Naive B cell (primary cell): ENCODE data around the gene DVL1. TPM values are rescaled to one million over a fixed set of nuclear protein-coding genes. Genes with fewer than 3 reads are reported as not detected.

Source experiments
- ATAC-seq, 2 donors: fragments of 150-1000 bp; cut with Tn5 transposase; 2 replicates each; pipeline ENCODE4 v1.10.0; 2021; ENCODE audit warnings: low read depth in 2 of 2, mild to moderate bottlenecking in 2 of 2, moderate library complexity in 2 of 2
- DNase-seq: peaks from one replicate; pipeline ENCODE4 v3.0.0; 2022
- H3K27ac Mint-ChIP-seq, 6 donors: one replicate each; pipeline ENCODE4 v1.8.0; 2020 to 2022; ENCODE audit warnings: mild to moderate bottlenecking in 6 of 6, mixed read lengths in 6 of 6, moderate library complexity in 5 of 6, inconsistent platforms in 2 of 6
- H3K27me3 Mint-ChIP-seq, 3 donors: one replicate each; pipeline ENCODE4 v1.8.0; 2021 to 2022; ENCODE audit warnings: mixed read lengths in 3 of 3, mild to moderate bottlenecking in 1 of 3
- H3K36me3 Mint-ChIP-seq, 2 donors: one replicate each; pipeline ENCODE4 v1.8.0; 2020 to 2022; ENCODE audit warnings: mixed read lengths in 2 of 2, inconsistent platforms in 1 of 2, mild to moderate bottlenecking in 1 of 2
- H3K4me1 Mint-ChIP-seq, 3 donors: one replicate each; pipeline ENCODE4 v1.8.0; 2020 to 2022; ENCODE audit warnings: mixed read lengths in 3 of 3, inconsistent platforms in 1 of 3, mild to moderate bottlenecking in 1 of 3, moderate library complexity in 1 of 3
- H3K4me3 Mint-ChIP-seq, 8 donors: one replicate each; pipeline ENCODE4 v1.8.0; 2020 to 2022; ENCODE audit warnings: mild to moderate bottlenecking in 8 of 8, mixed read lengths in 8 of 8, moderate library complexity in 8 of 8, inconsistent platforms in 2 of 8
- H3K9me3 Mint-ChIP-seq, 7 donors: one replicate each; pipeline ENCODE4 v1.8.0; 2020 to 2022; ENCODE audit warnings: mixed read lengths in 7 of 7, mild to moderate bottlenecking in 5 of 7, inconsistent platforms in 2 of 7, moderate library complexity in 1 of 7
- polyA plus RNA-seq, 6 donors: library from polyadenylated mRNA; unstranded; fragments of 300-500 nt; fragmentation: Illumina TruSeq; gene quantifications; one replicate each; pipeline ENCODE4 v1.2.3, GENCODE V29; 2021; ENCODE audit warnings: low read depth in 6 of 6

Gene DVL1
- polyA plus RNA-seq, 6 donors from 2014 or later = 0.40 to 1.0 (median 0.68) TPM; not detected in 1

DNA sequence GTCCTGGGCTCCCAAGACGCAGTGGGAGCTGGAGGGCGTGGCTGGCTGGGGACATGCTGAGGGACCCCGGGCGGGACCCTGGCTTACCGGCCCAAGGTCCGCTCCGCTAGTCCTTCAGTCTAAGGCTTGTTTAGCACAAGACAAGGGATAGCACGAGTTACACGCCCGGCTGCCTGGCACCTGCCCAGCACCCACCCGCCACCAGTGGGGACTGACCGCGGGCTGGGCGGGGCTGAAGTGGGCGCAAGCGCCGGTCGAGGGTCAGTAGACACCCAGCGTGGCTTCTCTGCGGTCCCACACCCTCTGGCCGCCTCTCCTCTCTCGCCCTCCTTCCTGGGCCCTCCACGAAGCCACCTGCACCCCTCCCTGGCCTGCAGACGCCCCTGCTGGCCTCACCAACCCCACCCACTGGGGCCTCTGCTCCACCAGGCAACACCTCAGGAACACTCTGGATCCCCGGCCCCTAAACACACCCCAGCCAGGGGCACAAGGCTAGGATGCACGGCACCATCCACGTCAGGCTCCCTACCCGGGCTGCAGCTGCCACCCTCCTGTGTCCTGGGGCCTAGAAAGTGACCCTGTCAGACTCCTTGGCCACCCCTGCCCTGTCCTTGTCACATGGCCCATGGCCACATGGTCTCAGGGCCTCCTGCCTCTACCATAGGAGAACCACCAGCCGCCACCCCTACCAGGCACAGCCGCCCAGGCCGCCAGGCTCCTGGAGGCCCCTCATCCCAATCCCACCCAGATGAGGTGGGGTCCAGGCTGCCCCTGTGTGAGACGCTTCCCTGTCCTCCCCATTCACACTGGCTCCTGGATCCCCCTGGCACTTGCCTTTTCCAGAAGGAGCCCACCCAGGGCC is 12.1 kb downstream of the DVL1 start:
- peak overlapping the region in 1 of 6 donors; percentile 73 for H3K27ac Mint-ChIP-seq
- H3K4me1 Mint-ChIP-seq = peaks cover 0 to 4% (median 0%) of the 10 kb centered on the region in 3 donors
- DNase-seq (no peak), ATAC-seq (no peak)
- no peaks in the 10 kb centered on the region for H3K36me3 Mint-ChIP-seq
- H3K9me3 Mint-ChIP-seq = no peaks in the 10 kb centered on the region
- no peaks in the 10 kb centered on the region for H3K27me3 Mint-ChIP-seq
- no peak overlapping the region for H3K4me3 Mint-ChIP-seq

- Mint-ChIP-seq H3K4me1 (peaks cover 0 to 4% (median 0%) of the 10 kb centered on the region in 3 donors), H3K27ac (no peak overlapping the region), H3K9me3 (no peaks in the 10 kb centered on the region), H3K4me3 (no peak overlapping the region), H3K27me3 (no peaks in the 10 kb centered on the region), H3K36me3 (no peaks in the 10 kb centered on the region)
- DNase-seq (no peak), ATAC-seq (no peak)
Observed at GRCh38 chr1:1336446-1336845, 12.8 kb downstream of the DVL1 start.

- ATAC-seq (no peak), DNase-seq (no peak)
- Mint-ChIP-seq H3K9me3 (no peaks in the 10 kb centered on the region), H3K4me1 (peaks cover 0 to under 1% (median 0%) of the 10 kb centered on the region in 3 donors), H3K27me3 (no peaks in the 10 kb centered on the region), H3K4me3 (no peak overlapping the region), H3K36me3 (no peaks in the 10 kb centered on the region), H3K27ac (no peak overlapping the region)
Observed at GRCh38 chr1:1335792-1336248, 13.4 kb downstream of the DVL1 start.

DNA sequence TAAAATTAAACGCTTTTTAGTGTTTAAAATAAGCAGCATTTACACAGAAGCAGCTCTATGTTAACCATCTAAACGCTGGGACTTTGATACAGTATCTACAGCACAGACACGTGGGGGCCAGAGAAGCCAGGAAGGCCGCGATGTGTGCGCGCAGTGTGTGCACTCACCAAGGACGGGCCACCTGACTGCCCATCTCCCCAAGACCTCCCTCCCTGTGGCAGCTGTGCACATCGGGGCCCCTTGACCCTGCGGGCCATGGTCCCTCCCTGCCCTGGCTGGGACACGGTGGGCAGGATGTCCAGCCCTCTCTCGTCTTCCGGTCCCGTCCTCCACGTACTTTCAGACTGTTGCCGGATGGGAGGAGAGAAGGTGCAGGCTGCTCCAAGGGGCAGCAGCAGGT is 13.9 kb downstream of the DVL1 start:
- H3K4me3 Mint-ChIP-seq = no peak overlapping the region
- DNase-seq (no peak), ATAC-seq (no peak)
- no peaks in the 10 kb centered on the region for H3K27me3 Mint-ChIP-seq
- no peaks in the 10 kb centered on the region for H3K9me3 Mint-ChIP-seq
- H3K4me1 Mint-ChIP-seq = no peaks in the 10 kb centered on the region
- no peak overlapping the region for H3K27ac Mint-ChIP-seq
- no peaks in the 10 kb centered on the region for H3K36me3 Mint-ChIP-seq

- no peaks in the 10 kb centered on the region for H3K27me3 Mint-ChIP-seq
- no peaks in the 10 kb centered on the region for H3K36me3 Mint-ChIP-seq
- ATAC-seq (no peak), DNase-seq (no peak)
- no peak overlapping the region for H3K4me3 Mint-ChIP-seq
- H3K27ac Mint-ChIP-seq = no peak overlapping the region
- no peaks in the 10 kb centered on the region for H3K9me3 Mint-ChIP-seq
- no peaks in the 10 kb centered on the region for H3K4me1 Mint-ChIP-seq
Observed at GRCh38 chr1:1334835-1335234, 14.4 kb downstream of the DVL1 start.

- no peak overlapping the region for H3K27ac Mint-ChIP-seq
- H3K36me3 Mint-ChIP-seq = no peaks in the 10 kb centered on the region
- ATAC-seq (no peak), DNase-seq (no peak)
- no peaks in the 10 kb centered on the region for H3K9me3 Mint-ChIP-seq
- no peak overlapping the region for H3K4me3 Mint-ChIP-seq
- no peaks in the 10 kb centered on the region for H3K4me1 Mint-ChIP-seq
- no peaks in the 10 kb centered on the region for H3K27me3 Mint-ChIP-seq
Observed at GRCh38 chr1:1333551-1334241, 15.5 kb downstream of the DVL1 start.

DNA sequence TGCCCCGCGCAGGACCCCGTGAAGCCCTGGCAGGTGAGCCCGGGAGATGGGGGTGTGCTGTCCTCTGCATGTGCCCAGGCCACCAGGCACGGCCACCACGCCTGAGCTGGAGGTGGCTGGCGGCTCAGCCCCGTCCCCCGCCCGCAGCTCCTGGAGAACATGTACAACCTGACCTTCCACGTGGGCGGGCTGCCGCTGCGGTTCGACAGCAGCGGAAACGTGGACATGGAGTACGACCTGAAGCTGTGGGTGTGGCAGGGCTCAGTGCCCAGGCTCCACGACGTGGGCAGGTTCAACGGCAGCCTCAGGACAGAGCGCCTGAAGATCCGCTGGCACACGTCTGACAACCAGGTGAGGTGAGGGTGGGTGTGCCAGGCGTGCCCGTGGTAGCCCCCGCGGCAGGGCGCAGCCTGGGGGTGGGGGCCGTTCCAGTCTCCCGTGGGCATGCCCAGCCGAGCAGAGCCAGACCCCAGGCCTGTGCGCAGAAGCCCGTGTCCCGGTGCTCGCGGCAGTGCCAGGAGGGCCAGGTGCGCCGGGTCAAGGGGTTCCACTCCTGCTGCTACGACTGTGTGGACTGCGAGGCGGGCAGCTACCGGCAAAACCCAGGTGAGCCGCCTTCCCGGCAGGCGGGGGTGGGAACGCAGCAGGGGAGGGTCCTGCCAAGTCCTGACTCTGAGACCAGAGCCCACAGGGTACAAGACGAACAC is 16.3 kb downstream of the DVL1 start:
- no peaks in the 10 kb centered on the region for H3K9me3 Mint-ChIP-seq
- H3K4me3 Mint-ChIP-seq = no peak overlapping the region
- no peaks in the 10 kb centered on the region for H3K36me3 Mint-ChIP-seq
- no peaks in the 10 kb centered on the region for H3K27me3 Mint-ChIP-seq
- ATAC-seq (no peak), DNase-seq (no peak)
- H3K4me1 Mint-ChIP-seq = no peaks in the 10 kb centered on the region
- H3K27ac Mint-ChIP-seq = no peak overlapping the region

- Mint-ChIP-seq H3K36me3 (no peaks in the 10 kb centered on the region), H3K27me3 (no peaks in the 10 kb centered on the region), H3K4me3 (no peak overlapping the region), H3K27ac (no peak overlapping the region), H3K9me3 (no peaks in the 10 kb centered on the region), H3K4me1 (no peaks in the 10 kb centered on the region)
- ATAC-seq (no peak), DNase-seq (no peak)
Observed at GRCh38 chr1:1332031-1332755, 17.0 kb downstream of the DVL1 start.

DNA sequence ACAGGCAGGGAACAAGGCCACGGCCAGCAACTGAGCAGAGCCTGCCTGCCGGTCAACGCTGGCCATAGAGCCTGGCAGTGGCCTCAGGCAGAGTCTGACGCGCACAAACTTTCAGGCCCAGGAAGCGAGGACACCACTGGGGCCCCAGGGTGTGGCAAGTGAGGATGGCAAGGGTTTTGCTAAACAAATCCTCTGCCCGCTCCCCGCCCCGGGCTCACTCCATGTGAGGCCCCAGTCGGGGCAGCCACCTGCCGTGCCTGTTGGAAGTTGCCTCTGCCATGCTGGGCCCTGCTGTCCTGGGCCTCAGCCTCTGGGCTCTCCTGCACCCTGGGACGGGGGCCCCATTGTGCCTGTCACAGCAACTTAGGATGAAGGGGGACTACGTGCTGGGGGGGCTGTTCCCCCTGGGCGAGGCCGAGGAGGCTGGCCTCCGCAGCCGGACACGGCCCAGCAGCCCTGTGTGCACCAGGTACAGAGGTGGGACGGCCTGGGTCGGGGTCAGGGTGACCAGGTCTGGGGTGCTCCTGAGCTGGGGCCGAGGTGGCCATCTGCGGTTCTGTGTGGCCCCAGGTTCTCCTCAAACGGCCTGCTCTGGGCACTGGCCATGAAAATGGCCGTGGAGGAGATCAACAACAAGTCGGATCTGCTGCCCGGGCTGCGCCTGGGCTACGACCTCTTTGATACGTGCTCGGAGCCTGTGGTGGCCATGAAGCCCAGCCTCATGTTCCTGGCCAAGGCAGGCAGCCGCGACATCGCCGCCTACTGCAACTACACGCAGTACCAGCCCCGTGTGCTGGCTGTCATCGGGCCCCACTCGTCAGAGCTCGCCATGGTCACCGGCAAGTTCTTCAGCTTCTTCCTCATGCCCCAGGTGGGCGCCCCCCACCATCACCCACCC is 17.9 kb downstream of the DVL1 start, which contains the start of gene TAS1R3:
Gene TAS1R3 (plus strand): TSS at position 213 of the 898 bp plus-strand sequence. CDS start 66 bp downstream, at position 279.
- Mint-ChIP-seq H3K27ac (peak within 1 kb of the TSS in 1 of 6 donors; percentile 41), H3K4me3 (peak within 1 kb of the TSS in 1 of 8 donors; percentile 64), H3K27me3 (no peaks in the 10 kb centered on the region), H3K36me3 (no peaks in the 10 kb centered on the region), H3K4me1 (peaks cover under 1 to 3% (median 3%) of the 10 kb centered on the region in 3 donors), H3K9me3 (no peaks in the 10 kb centered on the region)
- DNase-seq (no peak), ATAC-seq (no peak)

- peaks cover 4 to 11% (median 10%) of the 10 kb centered on the region in 3 donors for H3K4me1 Mint-ChIP-seq
- H3K27me3 Mint-ChIP-seq = no peaks in the 10 kb centered on the region
- H3K36me3 Mint-ChIP-seq = no peaks in the 10 kb centered on the region
- DNase-seq (no peak), ATAC-seq (no peak)
- H3K4me3 Mint-ChIP-seq = peak overlapping the region in 1 of 8 donors; percentile 64
- no peak overlapping the region for H3K27ac Mint-ChIP-seq
- no peaks in the 10 kb centered on the region for H3K9me3 Mint-ChIP-seq
Observed at GRCh38 chr1:1330366-1331067, 18.7 kb downstream of the DVL1 start.

GRCh38 chr1:1329304-1330210 is 19.7 kb downstream of the DVL1 start:
- H3K4me3 Mint-ChIP-seq = peak overlapping the region in 1 of 8 donors; percentile 64
- no peaks in the 10 kb centered on the region for H3K9me3 Mint-ChIP-seq
- no peak overlapping the region for H3K27ac Mint-ChIP-seq
- no peak for ATAC-seq
- H3K27me3 Mint-ChIP-seq = no peaks in the 10 kb centered on the region
- DNase-seq = no peak
- no peaks in the 10 kb centered on the region for H3K36me3 Mint-ChIP-seq
- peaks cover 4 to 14% (median 13%) of the 10 kb centered on the region in 3 donors for H3K4me1 Mint-ChIP-seq
